CMK (cell line): ENCODE measurements around the gene SPANXA1.
"Not testable (repeated sequence)": the region's sequence is repeated elsewhere in the genome, so short reads cannot be mapped to it uniquely, and the experiment has no call there.

Experiments used
- DNase-seq: peaks from one replicate; pipeline ENCODE4 v3.0.0-alpha.2; 2010; ENCODE audit warnings: low read depth

SPANXA1 gene, protein sequence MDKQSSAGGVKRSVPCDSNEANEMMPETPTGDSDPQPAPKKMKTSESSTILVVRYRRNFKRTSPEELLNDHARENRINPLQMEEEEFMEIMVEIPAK

DNA sequence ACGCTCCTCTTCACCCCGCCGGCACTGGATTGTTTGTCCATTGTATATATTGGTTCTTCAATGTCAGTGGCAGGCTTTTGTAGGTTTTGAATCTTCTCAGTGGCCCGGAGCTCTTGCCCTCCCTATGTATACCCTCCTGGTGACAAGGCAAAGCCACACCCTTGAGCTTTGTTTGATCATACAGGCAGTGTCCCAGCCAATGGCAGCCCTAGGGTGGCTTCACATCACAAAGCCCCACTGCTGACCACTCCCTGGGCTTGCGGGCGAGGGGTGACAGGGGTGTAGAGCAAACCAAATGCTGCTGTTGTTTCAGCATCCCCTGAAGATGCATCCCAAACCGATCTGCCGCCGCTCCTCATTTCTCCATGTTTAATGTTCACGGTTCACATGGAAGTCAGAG lies at the start of gene SPANXA1:
Gene SPANXA1, minus strand, starts transcription at position 101 of the 400 bp plus-strand sequence. Its CDS starts 60 bp downstream, at position 41.
- not testable (repeated sequence) for DNase-seq

DNA sequence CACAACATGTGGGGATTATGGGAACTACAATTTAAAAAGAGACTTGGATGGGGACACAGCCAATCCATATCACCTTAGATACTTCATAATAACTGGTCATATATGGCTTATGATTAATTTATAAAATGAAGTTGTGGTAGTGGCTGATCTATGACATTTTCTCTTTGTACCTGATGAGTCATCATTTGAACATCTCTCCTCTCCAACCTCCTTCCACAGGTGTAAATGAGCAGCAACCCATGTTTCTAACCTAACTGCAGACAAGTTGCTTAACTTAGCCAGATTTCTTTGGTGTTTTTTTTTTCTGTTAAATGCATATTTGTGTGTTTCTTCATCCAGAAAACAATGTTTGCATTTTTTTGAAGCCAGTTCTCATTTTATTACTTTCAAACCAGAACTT lies 47.6 kb upstream of the SPANXA1 start:
- no peak for DNase-seq

DNA sequence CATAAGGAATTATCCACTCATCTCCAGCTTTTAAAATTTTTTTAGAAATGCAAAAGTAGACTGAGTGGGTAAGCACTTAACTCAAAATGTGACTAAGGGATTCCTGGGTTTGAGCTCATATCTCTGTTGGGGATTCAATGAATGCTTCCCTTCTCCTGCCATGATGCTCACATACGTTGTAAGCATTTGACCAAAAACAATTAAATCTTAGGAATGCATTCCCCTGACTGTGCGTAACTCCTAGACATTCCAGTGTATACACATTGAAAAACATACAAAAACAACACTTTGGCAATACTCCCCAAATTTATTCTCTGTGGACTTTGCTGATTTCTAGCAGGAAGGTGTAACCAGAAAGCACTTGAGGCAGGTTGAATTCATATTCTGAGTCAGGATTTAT lies 34.8 kb upstream of the SPANXA1 start:
- DNase-seq, result no peak

DNA sequence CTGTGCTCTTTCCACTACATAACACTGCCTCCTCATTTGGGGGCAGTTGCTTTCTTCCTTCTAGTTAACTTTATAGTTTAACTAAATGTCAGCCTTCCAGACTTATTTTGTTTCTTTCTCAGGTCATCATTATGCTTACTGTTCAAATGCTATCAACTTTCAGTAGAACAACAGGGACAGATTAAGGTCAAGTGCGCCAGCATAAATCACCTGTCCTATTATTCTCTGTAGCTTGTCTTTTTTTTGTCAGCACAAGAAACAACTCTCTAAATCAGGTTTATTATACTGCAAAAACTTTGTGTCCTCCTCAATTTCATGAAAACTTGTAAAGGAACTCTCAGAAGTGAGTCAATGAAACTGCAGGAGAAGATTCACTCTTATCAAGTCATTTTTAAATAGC lies 24.6 kb upstream of the SPANXA1 start:
- no peak for DNase-seq

DNA sequence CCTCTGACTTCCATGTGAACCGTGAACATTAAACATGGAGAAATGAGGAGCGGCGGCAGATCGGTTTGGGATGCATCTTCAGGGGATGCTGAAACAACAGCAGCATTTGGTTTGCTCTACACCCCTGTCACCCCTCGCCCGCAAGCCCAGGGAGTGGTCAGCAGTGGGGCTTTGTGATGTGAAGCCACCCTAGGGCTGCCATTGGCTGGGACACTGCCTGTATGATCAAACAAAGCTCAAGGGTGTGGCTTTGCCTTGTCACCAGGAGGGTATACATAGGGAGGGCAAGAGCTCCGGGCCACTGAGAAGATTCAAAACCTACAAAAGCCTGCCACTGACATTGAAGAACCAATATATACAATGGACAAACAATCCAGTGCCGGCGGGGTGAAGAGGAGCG lies 4.9 kb upstream of the SPANXA1 start, which contains the start of gene SPANXA2:
Gene SPANXA2, plus strand, starts transcription at position 301 of the 400 bp plus-strand sequence. Its CDS starts 60 bp downstream, at position 361.
- DNase-seq, result not testable (repeated sequence)

DNA sequence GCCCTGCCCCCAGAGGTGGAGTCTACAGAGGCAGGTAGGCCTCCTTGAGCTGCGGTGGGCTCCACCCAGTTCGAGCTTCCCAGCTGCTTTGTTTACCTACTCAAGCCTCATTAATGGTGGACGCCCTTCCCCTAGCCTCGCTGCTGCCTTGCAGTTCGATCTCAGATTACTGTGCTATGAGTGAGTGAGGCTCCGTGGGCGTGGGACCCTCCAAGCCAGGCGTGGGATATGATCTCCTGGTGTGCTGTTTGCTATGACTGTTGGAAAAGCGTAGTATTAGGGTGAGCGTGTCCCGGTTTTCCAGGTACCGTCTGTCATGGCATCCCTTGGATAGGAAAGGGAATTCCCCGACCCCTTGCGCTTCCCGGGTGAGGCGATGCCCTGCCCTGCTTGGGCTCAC lies 42.0 kb downstream of the SPANXA1 start:
- not testable (repeated sequence) for DNase-seq
